Measurements from ENCODE around the gene RPSA. TPM values are rescaled to one million over a fixed set of nuclear protein-coding genes. Genes with fewer than 3 reads are reported as not detected.

RPSA gene
- polyA plus RNA-seq, 1 donor (not counting 4 experiments of a cell fraction or from before 2014, with no cell fraction given) = 3,195 TPM

DNA sequence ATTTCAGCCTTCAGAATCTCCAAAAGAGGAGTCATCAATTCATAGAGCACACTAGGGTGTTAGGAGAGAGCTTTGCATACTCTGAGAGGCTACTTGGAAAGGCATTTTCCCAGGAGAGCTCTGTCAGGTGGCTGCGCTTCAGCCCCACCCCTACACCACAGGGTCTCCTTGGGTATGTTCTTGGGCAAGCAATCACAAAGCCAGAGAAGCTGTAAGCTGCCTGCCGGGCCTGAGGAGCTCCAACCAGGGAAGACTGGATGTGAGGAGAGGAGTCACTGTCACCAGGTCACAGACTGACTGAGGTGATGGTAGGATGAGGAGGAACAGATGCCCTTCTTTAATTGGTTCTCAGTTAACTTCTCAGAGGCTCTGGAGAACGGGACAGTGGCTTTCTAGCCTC, 9.8 kb upstream of the RPSA start:
- Histone ChIP-seq H3K4me3 (ENCODE audit: control insufficient read depth in 2 of 3, extremely low read depth in 1 of 3, insufficient read depth in 2 of 3, low read depth in 1 of 3, low read length in 3 of 3) (no peak overlapping the region), H3K9me3 (ENCODE audit: control insufficient read depth, low read depth, low read length) (no peaks in the 10 kb centered on the region), H3K36me3 (ENCODE audit: control insufficient read depth in 2 of 2, extremely low read depth in 1 of 2, insufficient read depth in 2 of 2, low read length in 2 of 2) (peaks cover 17 to 20% of the 10 kb centered on the region in 2 experiments), H4K20me1 (ENCODE audit: control insufficient read depth, extremely low read depth, insufficient read depth, low read length) (no peaks in the 10 kb centered on the region), H2AFZ (ENCODE audit: control insufficient read depth, low read length) (no peak overlapping the region), H3K27ac (ENCODE audit: control insufficient read depth, insufficient read depth, low read length) (no peak overlapping the region), H3K9ac (ENCODE audit: control insufficient read depth, extremely low read depth, insufficient read depth, low read length) (no peak overlapping the region), H3K9me1 (ENCODE audit: control insufficient read depth, extremely low read depth, insufficient read depth, low read length) (no peaks in the 10 kb centered on the region), H3K79me2 (ENCODE audit: control insufficient read depth, insufficient read depth, low read length) (no peaks in the 10 kb centered on the region), H3K4me1 (ENCODE audit: control insufficient read depth, extremely low read depth, insufficient read depth, low read length) (no peaks in the 10 kb centered on the region), H3K4me2 (ENCODE audit: control insufficient read depth, extremely low read depth, insufficient read depth, low read depth, low read length) (no peak overlapping the region), H3K27me3 (ENCODE audit: control insufficient read depth, extremely low read depth, insufficient read depth, low read length) (no peaks in the 10 kb centered on the region)
- FAIRE-seq = no peak
- TF ChIP-seq, protein P1, sequence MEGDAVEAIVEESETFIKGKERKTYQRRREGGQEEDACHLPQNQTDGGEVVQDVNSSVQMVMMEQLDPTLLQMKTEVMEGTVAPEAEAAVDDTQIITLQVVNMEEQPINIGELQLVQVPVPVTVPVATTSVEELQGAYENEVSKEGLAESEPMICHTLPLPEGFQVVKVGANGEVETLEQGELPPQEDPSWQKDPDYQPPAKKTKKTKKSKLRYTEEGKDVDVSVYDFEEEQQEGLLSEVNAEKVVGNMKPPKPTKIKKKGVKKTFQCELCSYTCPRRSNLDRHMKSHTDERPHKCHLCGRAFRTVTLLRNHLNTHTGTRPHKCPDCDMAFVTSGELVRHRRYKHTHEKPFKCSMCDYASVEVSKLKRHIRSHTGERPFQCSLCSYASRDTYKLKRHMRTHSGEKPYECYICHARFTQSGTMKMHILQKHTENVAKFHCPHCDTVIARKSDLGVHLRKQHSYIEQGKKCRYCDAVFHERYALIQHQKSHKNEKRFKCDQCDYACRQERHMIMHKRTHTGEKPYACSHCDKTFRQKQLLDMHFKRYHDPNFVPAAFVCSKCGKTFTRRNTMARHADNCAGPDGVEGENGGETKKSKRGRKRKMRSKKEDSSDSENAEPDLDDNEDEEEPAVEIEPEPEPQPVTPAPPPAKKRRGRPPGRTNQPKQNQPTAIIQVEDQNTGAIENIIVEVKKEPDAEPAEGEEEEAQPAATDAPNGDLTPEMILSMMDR (optimal IDR thresholded peaks at IDR 0.05 in 1 of 3, IDR thresholded peaks at IDR 0.05 in 1 of 3, conservative IDR thresholded peaks at IDR 0.05 in 1 of 3; ENCODE audit: extremely low read depth in 1 of 3, insufficient read depth in 2 of 3, low read length in 3 of 3) = no peak
- TF ChIP-seq EZH2 (IDR thresholded peaks at IDR 0.05; ENCODE audit: low read length) = no peak
- DNase-seq (ENCODE audit: low read depth, low spot score) = no peak
- dilution Hi-C loops (cut with MboI; ENCODE audit: extremely low pct_ligation_motif_present, low sequenced_read_pairs) = no loop called here

GRCh38 chr3:39398700-39399099, 7.8 kb upstream of the RPSA start:
- Histone ChIP-seq H3K4me1 (ENCODE audit: control insufficient read depth, extremely low read depth, insufficient read depth, low read length) (no peaks in the 10 kb centered on the region), H3K27me3 (ENCODE audit: control insufficient read depth, extremely low read depth, insufficient read depth, low read length) (no peaks in the 10 kb centered on the region), H3K36me3 (ENCODE audit: control insufficient read depth in 2 of 2, extremely low read depth in 1 of 2, insufficient read depth in 2 of 2, low read length in 2 of 2) (peaks cover 8 to 11% of the 10 kb centered on the region in 2 experiments), H3K27ac (ENCODE audit: control insufficient read depth, insufficient read depth, low read length) (no peak overlapping the region), H3K9me3 (ENCODE audit: control insufficient read depth, low read depth, low read length) (no peaks in the 10 kb centered on the region), H2AFZ (ENCODE audit: control insufficient read depth, low read length) (no peak overlapping the region), H4K20me1 (ENCODE audit: control insufficient read depth, extremely low read depth, insufficient read depth, low read length) (no peaks in the 10 kb centered on the region), H3K4me3 (ENCODE audit: control insufficient read depth in 2 of 3, extremely low read depth in 1 of 3, insufficient read depth in 2 of 3, low read depth in 1 of 3, low read length in 3 of 3) (no peak overlapping the region), H3K9me1 (ENCODE audit: control insufficient read depth, extremely low read depth, insufficient read depth, low read length) (no peaks in the 10 kb centered on the region), H3K79me2 (ENCODE audit: control insufficient read depth, insufficient read depth, low read length) (no peaks in the 10 kb centered on the region), H3K9ac (ENCODE audit: control insufficient read depth, extremely low read depth, insufficient read depth, low read length) (no peak overlapping the region), H3K4me2 (ENCODE audit: control insufficient read depth, extremely low read depth, insufficient read depth, low read depth, low read length) (no peak overlapping the region)
- TF ChIP-seq, protein P1 (optimal IDR thresholded peaks at IDR 0.05 in 1 of 3, IDR thresholded peaks at IDR 0.05 in 1 of 3, conservative IDR thresholded peaks at IDR 0.05 in 1 of 3; ENCODE audit: extremely low read depth in 1 of 3, insufficient read depth in 2 of 3, low read length in 3 of 3) = peak in 2 of 3 experiments; percentile 14 to 22
- no peak for TF ChIP-seq EZH2 (IDR thresholded peaks at IDR 0.05; ENCODE audit: low read length)
- dilution Hi-C loops (cut with MboI; ENCODE audit: extremely low pct_ligation_motif_present, low sequenced_read_pairs) = no loop called here
- peak; percentile 71 for FAIRE-seq
- DNase-seq (ENCODE audit: low read depth, low spot score) = no peak
